Measurements from ENCODE around the gene SETD3.

DNA sequence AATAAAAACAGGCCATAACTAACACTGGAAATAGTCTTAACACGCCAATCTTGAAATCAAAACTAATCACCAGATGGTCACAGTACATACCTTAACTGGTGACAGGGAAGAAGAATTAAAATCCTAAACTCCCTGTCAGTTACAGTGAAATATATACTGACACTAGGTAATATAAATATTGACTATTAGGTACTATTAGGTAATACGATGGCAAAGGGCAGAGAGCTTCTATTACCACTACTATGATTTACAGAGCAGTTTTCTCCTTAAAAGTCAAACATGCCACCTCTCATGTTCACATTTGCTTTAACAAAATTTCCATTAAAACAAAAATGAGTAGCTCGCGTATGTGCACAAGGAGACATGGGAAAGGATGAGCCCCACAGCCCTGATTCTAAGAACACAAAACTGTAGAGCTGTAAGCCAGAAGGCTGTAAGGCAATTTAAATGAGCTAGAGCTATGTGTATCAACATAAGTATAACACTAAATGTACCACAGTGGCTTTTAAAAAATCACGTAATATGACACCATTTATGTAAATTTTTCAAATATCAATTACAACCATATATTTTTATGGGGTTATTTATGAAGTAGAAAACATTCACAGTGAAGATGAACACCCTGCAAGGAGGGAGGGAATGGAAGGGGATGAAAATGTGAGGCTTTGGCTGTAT is 19.1 kb downstream of the SETD3 start:
- TF ChIP-seq, protein P1, sequence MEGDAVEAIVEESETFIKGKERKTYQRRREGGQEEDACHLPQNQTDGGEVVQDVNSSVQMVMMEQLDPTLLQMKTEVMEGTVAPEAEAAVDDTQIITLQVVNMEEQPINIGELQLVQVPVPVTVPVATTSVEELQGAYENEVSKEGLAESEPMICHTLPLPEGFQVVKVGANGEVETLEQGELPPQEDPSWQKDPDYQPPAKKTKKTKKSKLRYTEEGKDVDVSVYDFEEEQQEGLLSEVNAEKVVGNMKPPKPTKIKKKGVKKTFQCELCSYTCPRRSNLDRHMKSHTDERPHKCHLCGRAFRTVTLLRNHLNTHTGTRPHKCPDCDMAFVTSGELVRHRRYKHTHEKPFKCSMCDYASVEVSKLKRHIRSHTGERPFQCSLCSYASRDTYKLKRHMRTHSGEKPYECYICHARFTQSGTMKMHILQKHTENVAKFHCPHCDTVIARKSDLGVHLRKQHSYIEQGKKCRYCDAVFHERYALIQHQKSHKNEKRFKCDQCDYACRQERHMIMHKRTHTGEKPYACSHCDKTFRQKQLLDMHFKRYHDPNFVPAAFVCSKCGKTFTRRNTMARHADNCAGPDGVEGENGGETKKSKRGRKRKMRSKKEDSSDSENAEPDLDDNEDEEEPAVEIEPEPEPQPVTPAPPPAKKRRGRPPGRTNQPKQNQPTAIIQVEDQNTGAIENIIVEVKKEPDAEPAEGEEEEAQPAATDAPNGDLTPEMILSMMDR (IDR thresholded peaks at IDR 0.05) = no peak
- no peak for TF ChIP-seq POLR2A (IDR thresholded peaks at IDR 0.05)
- no peak for TF ChIP-seq EP300 (IDR thresholded peaks at IDR 0.05)

Measured in ovary (tissue), 3 donors.